ENCODE data around the gene RIN1. TPM values are rescaled to one million over a fixed set of nuclear protein-coding genes. Genes with fewer than 3 reads are reported as not detected.

The RIN1 gene, protein sequence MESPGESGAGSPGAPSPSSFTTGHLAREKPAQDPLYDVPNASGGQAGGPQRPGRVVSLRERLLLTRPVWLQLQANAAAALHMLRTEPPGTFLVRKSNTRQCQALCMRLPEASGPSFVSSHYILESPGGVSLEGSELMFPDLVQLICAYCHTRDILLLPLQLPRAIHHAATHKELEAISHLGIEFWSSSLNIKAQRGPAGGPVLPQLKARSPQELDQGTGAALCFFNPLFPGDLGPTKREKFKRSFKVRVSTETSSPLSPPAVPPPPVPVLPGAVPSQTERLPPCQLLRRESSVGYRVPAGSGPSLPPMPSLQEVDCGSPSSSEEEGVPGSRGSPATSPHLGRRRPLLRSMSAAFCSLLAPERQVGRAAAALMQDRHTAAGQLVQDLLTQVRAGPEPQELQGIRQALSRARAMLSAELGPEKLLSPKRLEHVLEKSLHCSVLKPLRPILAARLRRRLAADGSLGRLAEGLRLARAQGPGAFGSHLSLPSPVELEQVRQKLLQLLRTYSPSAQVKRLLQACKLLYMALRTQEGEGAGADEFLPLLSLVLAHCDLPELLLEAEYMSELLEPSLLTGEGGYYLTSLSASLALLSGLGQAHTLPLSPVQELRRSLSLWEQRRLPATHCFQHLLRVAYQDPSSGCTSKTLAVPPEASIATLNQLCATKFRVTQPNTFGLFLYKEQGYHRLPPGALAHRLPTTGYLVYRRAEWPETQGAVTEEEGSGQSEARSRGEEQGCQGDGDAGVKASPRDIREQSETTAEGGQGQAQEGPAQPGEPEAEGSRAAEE
- 4.9 and 8.1 TPM in 2 replicates for total RNA-seq

DNA sequence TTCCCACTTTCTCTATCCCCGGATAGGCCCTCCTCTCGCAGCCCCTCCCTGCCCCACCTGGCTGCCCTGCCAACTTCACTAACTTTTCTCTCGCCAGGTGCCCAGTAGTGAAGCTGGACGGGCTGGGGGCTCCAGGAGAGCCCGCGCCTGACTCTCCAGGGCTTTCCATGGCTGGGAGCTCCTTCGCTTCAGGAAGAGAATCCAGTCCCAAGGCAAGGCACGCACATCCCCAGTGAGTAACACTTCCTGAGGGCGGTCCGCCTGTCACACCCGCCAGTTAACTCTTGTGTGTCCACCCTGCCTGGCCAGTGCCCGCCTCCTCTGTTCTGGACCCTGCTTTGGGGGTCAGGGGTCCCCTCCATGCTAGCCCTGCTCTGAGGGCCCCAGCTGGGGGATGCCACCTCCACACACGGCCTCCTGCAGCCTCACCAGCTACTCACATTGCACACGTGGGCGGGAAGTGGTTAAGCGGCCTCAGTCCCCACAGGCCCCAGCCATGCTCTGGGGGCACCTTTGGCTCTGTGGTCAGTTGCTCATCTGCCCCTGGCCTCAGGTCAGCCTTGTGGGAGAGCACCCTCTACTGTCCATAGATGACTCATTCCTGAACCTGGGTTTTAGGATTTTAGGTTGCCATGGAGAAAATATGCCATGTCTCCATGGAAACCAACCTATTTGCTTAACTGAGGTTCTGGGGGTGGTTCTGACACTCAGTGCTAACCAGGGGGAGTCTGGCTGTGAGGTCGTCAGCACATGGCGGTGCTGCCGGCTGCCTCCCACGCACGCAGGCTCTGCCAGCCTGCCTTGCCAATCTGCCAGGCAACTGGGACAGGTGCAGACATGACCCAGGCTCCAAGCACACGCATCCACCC lies at the start of gene RIN1:
RIN1 (minus strand) TSS at position 201 of the 869 bp plus-strand sequence; CDS start at position 169, 32 bp downstream.

DNA sequence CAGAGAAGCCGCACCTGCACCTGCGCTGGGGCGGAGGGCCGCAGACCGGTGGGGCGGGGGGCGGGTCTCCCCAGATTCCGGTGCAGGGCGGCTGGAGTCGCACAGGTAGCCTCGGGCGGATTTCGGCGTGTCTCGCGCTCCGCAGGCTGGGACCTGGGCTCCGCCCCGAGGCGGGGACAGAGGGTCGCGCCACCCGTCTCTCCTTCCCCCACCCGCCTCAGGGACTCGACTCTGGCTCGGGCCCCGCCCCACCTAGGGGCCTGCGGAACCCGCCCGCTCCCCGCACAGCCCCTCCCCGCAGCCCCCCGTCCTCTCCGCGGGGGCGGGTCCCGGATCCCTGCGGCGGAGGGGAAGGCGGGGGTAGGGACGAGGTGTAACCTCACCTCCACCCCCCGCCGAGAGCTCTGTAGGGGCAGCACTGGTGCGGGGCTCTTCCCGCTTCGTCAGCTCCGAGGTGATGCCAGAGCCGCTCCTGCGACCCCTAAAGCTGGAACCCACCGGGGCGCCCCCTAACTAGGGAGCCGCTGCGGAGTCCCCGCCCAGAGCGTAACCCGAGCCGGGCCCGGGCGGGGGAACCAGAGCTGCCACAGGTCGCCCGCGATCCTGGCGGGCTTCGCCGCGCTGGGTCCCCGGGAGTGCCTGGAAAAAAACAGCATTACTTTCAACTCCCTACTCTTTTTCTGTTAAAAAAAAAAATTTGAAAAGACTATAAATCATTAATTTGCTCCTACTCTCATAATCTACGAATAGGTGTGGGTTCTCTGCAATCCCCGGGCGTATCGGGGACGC lies 35.6 kb upstream of the RIN1 start, which contains the start of gene SLC29A2:
SLC29A2 (minus strand) TSS at position 134 of the 789 bp plus-strand sequence. CDS start 169 bp downstream, outside the sequence.

DNA sequence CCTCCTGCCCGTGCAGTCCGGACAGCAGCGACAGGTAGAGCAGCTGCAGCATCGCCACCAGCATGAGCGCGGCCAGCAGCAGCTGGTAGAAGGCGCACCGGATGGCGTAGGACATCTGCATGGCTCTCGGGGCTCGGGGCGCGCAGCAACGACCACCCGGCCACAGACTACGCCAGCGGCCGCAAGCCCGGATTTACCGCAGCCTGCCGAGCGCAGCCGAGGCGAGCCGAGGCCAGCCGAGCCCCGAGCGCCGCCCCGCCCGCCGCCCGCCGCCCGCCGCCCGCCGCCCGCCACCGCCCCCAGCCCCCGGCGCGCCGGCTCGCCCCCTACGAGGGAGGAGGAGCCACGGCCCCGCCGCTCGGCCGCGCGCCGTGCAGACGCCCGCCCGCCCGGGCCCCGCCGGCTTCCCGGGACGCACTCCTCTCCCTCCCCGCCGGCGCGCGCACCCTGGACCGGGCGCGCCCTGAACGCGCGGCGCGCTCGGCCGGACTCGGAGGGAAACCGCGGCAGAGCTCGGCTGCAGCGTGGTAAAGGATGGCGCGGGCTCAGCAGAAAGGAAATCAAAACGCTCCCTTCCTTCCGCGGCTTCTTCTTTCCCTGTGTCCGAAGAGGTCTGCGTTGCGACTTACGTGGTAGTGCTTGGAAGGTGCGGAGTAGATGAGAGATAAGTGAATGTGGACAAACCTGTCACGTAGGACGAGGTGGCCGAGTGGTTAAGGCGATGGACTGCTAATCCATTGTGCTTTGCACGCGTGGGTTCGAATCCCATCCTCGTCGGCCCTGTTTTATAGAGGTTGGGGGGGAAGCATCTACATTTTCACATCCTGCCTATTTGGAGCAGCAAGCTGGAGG lies 11.4 kb upstream of the RIN1 start, which contains the start of gene B4GAT1:
B4GAT1 (minus strand) TSS at position 205 of the 852 bp plus-strand sequence; CDS start at position 121, 84 bp downstream.

GRCh38 chr11:66344550-66345315 lies 8.5 kb upstream of the RIN1 start, which contains the start of gene BRMS1:
TSS of gene BRMS1 (minus strand) at chr11:66345104. CDS start at chr11:66342234, 2,870 bp downstream.

GRCh38 chr11:66316849-66317251 lies 19.4 kb downstream of the RIN1 start, which contains the start of gene CD248:
TSS of gene CD248 (minus strand) at chr11:66317044. CDS start at chr11:66317027, 17 bp downstream.

GRCh38 chr11:66291706-66292542 lies 44.3 kb downstream of the RIN1 start, which contains the start of gene TMEM151A:
TSS of gene TMEM151A (plus strand) at chr11:66291894. CDS start at chr11:66292014, 120 bp downstream.

DNA sequence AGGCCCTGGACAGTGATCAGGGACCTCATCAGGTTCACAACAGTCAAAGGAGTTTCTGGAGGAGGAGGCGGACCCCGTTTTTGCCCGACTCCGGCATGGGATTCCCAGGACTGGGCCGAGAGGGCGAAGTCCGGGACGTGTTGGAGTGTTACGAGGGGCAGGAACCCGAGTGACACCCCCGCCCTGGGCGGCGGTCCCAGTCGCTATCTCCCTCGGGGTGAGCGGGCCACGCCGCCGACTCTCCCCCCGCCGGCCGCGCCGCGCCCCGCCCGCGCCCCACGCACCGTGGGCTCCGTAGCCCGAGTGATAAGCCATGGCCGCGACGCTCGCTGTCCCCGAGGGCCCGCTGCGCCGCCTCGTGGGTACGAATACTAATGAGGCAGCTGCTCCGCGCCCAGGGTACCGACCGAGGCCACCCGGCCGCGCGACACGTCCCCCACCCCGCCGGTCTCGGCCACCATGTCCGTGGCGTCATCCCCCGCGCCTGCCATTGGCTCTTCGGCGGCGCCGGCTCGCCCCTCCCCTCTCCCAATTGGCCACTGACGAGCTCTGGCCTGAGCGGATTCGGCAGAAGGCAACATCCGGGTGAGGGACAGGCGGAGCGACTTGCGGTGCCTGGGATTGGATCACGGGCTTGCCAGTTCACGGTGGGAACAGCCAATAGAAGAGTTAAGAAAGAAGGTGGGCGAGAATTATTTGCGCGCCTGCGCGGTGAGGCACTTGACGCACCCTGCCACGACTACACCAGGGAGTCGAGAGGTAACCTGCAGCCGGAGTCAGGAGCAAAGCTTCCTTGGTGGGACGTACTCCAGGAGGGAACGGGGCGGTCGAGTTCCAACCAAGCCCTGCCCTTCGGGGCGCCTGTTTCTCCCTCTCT lies 47.3 kb downstream of the RIN1 start, which contains the start of gene YIF1A:
YIF1A (minus strand) TSS at position 473 of the 877 bp plus-strand sequence; CDS start at position 315, 158 bp downstream.

Other genes starting within 250 kb of the RIN1 start
- 15.2 and 19.5 TPM in 2 replicates for gene KLC2, start 78.7 kb downstream of the RIN1 start, total RNA-seq
- 65.0 and 70.5 TPM in 2 replicates for gene RAB1B, start 67.8 kb downstream of the RIN1 start, total RNA-seq
- not detected in 2 replicates for gene CNIH2, start 58.3 kb downstream of the RIN1 start, total RNA-seq
- 193 and 255 TPM in 2 replicates for gene YIF1A, start 47.3 kb downstream of the RIN1 start, total RNA-seq
- gene TMEM151A, start 44.5 kb downstream of the RIN1 start, total RNA-seq: not detected in 2 replicates
- gene CD248, start 19.4 kb downstream of the RIN1 start, total RNA-seq: 0.65 and 1.2 TPM in 2 replicates
- 75.7 and 89.8 TPM in 2 replicates for gene BRMS1, start 8.7 kb upstream of the RIN1 start, total RNA-seq
- gene B4GAT1, start 11.2 kb upstream of the RIN1 start, total RNA-seq: 35.4 and 36.5 TPM in 2 replicates
- 0.76 and 0.97 TPM in 2 replicates for gene SLC29A2, start 35.3 kb upstream of the RIN1 start, total RNA-seq
- not detected in 2 replicates for gene NPAS4, start 84.6 kb upstream of the RIN1 start, total RNA-seq
- gene MRPL11, start 102.4 kb upstream of the RIN1 start, total RNA-seq: 55.9 and 81.8 TPM in 2 replicates
- 2.9 and 3.2 TPM in 2 replicates for gene PELI3, start 130.5 kb upstream of the RIN1 start, total RNA-seq
- gene DPP3, start 144.0 kb upstream of the RIN1 start, total RNA-seq: 50.8 and 58.8 TPM in 2 replicates
- gene BBS1, start 174.2 kb upstream of the RIN1 start, total RNA-seq: 17.9 and 23.4 TPM in 2 replicates
- 16.7 and 18.8 TPM in 2 replicates for gene ZDHHC24, start 209.6 kb upstream of the RIN1 start, total RNA-seq
- under 0.01 and 0.30 TPM in 2 replicates for gene ACTN3, start 210.5 kb upstream of the RIN1 start, total RNA-seq
- gene CTSF, start 232.2 kb upstream of the RIN1 start, total RNA-seq: 13.3 and 17.2 TPM in 2 replicates